Calu3 (cell line): ENCODE results near the gene ZC3H7B. TPM values are rescaled to one million over a fixed set of nuclear protein-coding genes. Genes with fewer than 3 reads are reported as not detected.

Experiments
- BruUV-seq: library from RNA; stranded (reverse); fragments of 400-500 nt; replicated peaks from 2 replicates; lab custom pipeline; 2021; lab: Mats Ljungman, UMichigan
- CTCF ChIA-PET: fragments of 300-600 bp; sonication (Branson Sonifier 250); formaldehyde crosslinking; loops from one replicate; lab custom pipeline; 2022; ENCODE audit warnings: antibody characterized with exemption; lab: Charles Lee
- DNase-seq: peaks from one replicate; pipeline ENCODE4 v3.0.0; 2022
- H3K27ac Mint-ChIP-seq: one replicate; pipeline ENCODE4 v1.8.0; 2022; ENCODE audit warnings: mixed read lengths; ENCODE audit not compliant: unreplicated experiment
- H3K27me3 Mint-ChIP-seq: one replicate; pipeline ENCODE4 v1.8.0; 2022; ENCODE audit warnings: mixed read lengths; ENCODE audit not compliant: unreplicated experiment
- H3K36me3 Mint-ChIP-seq: one replicate; pipeline ENCODE4 v1.8.0; 2022; ENCODE audit warnings: mild to moderate bottlenecking, moderate library complexity, mixed read lengths; ENCODE audit not compliant: insufficient read depth, unreplicated experiment
- H3K4me1 Mint-ChIP-seq: one replicate; pipeline ENCODE4 v1.8.0; 2022; ENCODE audit warnings: mild to moderate bottlenecking, low read depth, mixed read lengths; ENCODE audit not compliant: unreplicated experiment
- H3K4me3 Mint-ChIP-seq: one replicate; pipeline ENCODE4 v1.8.0; 2022; ENCODE audit warnings: mild to moderate bottlenecking, low read depth, moderate library complexity, mixed read lengths; ENCODE audit not compliant: unreplicated experiment
- H3K9me3 Mint-ChIP-seq: one replicate; pipeline ENCODE4 v1.8.0; 2022; ENCODE audit warnings: low read depth, mixed read lengths; ENCODE audit not compliant: unreplicated experiment
- intact Hi-C: fragments of 100-400 bp; cut with micrococcal nuclease; formaldehyde crosslinking; loops from one replicate; pipeline ENCODE4 v1.10.0; 2022; ENCODE audit not compliant: unreplicated experiment
- total RNA-seq: library from RNA; stranded (reverse); gene quantifications from 2 replicates; pipeline ENCODE4 v1.2.3, GENCODE V29; 2022
- TF ChIP-seq, protein P1 (sequence below): fragments of 200-600 bp; IDR thresholded peaks from one replicate; pipeline ENCODE4 v1.8.0; 2022; ENCODE audit warnings: antibody characterized with exemption; ENCODE audit not compliant: unreplicated experiment

ZC3H7B gene
- total RNA-seq, 1 experiment from 2014 or later, result 53.5 TPM

DNA sequence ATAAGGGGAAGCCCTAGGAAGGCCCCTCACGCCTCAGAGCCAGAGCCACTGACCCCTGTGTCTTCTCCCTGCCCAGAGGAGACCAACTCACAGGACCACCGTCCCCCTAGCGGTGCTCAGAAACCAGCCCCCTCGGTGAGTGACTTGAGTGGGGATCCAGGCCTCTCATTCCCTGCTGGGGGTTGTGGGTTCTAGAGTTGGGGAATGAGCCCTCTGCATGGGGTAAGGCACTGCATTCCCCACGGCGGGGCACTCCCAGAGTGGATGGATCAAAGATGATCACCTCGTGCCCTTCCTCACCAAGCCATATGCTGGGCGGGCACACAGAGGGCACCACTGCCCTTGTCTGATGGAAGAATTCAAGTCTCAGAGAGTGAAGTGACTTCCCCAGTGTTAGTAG is 39.7 kb downstream of the ZC3H7B start:
- Mint-ChIP-seq H3K4me1 (peaks cover 9% of the 10 kb centered on the region), H3K36me3 (peaks cover 25% of the 10 kb centered on the region), H3K4me3 (peak overlapping the region; percentile 18), H3K9me3 (no peaks in the 10 kb centered on the region), H3K27ac (no peak overlapping the region), H3K27me3 (no peaks in the 10 kb centered on the region)
- DNase-seq, result no peak
- CTCF ChIA-PET, result no interaction called here
- intact Hi-C loops, result no loop called here
- no TSS peak for BruUV-seq
- TF ChIP-seq, protein P1, sequence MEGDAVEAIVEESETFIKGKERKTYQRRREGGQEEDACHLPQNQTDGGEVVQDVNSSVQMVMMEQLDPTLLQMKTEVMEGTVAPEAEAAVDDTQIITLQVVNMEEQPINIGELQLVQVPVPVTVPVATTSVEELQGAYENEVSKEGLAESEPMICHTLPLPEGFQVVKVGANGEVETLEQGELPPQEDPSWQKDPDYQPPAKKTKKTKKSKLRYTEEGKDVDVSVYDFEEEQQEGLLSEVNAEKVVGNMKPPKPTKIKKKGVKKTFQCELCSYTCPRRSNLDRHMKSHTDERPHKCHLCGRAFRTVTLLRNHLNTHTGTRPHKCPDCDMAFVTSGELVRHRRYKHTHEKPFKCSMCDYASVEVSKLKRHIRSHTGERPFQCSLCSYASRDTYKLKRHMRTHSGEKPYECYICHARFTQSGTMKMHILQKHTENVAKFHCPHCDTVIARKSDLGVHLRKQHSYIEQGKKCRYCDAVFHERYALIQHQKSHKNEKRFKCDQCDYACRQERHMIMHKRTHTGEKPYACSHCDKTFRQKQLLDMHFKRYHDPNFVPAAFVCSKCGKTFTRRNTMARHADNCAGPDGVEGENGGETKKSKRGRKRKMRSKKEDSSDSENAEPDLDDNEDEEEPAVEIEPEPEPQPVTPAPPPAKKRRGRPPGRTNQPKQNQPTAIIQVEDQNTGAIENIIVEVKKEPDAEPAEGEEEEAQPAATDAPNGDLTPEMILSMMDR, result no peak

DNA sequence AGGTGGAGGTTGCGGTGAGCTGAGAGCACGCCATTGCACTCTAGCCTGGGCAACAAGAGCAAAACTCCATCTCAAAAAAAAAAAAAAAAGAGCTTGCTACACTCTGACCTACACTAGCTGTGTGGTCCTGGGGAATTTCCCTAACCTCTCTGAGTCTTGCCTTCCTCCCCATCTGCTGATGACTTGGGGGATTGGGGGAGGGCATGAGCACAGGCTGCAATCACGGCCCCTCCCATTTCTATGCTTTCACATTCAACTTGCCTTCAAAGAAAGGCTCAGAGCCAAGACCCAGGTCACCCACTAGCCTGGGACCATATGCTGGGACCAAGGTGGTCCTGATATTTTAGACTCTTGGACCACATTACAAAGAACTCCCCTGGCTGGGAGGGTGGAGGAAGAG is 40.7 kb downstream of the ZC3H7B start:
- Mint-ChIP-seq H3K4me1 (peaks cover 9% of the 10 kb centered on the region), H3K9me3 (no peaks in the 10 kb centered on the region), H3K4me3 (no peak overlapping the region), H3K27ac (no peak overlapping the region), H3K27me3 (no peaks in the 10 kb centered on the region), H3K36me3 (peaks cover 25% of the 10 kb centered on the region)
- intact Hi-C loops, result no loop called here
- CTCF ChIA-PET, result no interaction called here
- DNase-seq, result no peak
- TF ChIP-seq, protein P1, result no peak
- BruUV-seq, result no TSS peak

DNA sequence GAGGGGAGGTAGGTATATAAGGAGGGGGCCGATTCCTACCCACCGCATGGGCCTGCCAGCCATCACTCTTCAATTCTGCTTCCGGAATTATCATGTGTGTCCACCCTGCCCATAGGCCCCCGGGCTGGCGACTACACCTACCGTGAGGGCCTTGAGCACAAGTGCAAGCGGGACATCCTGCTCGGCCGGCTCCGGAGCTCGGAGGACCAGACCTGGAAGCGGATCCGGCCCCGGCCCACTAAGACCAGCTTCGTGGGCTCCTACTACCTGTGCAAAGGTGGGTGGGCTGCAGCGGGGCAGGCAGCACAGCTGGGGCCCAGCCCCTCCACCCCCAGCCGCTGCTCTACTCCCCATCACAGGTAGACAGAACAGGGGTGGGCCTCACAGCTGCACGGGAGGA is 42.0 kb downstream of the ZC3H7B start:
- no peaks in the 10 kb centered on the region for H3K9me3 Mint-ChIP-seq
- H3K27ac Mint-ChIP-seq, result no peak overlapping the region
- DNase-seq, result no peak
- H3K4me1 Mint-ChIP-seq, result peaks cover 9% of the 10 kb centered on the region
- H3K36me3 Mint-ChIP-seq, result peaks cover 31% of the 10 kb centered on the region
- no peak overlapping the region for H3K4me3 Mint-ChIP-seq
- H3K27me3 Mint-ChIP-seq, result no peaks in the 10 kb centered on the region
- BruUV-seq, result no TSS peak
- intact Hi-C loops, result no loop called here
- CTCF ChIA-PET, result interaction anchor here (0.6 kb wide), 1 partner anchor 37 kb away, joined by 6 read pairs; no protein-coding TSS in a partner anchor
- TF ChIP-seq, protein P1, result no peak

DNA sequence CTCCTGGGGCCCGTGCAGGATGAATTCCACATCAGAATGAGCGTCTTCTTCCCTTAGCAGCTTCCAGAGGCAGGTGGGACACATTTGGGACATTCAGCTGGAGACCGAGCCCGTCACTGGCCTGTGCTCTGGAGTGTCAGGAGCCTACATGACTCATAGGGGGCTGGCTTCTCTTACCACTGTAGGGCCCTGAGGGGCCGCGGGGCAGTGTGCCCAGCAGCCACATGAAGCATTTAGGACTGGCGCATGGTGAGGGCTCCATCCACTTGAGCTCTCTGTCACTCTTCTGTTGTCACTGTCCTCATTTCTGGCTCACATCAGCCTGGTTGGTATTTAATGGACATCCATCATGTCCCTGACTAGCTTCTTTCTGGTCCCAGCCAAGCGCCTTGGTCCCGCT is 42.4 kb downstream of the ZC3H7B start:
- CTCF ChIA-PET, result interaction anchor here (0.6 kb wide), 1 partner anchor 37 kb away, joined by 6 read pairs; no protein-coding TSS in a partner anchor
- H3K9me3 Mint-ChIP-seq, result no peaks in the 10 kb centered on the region
- DNase-seq, result no peak
- H3K36me3 Mint-ChIP-seq, result peaks cover 30% of the 10 kb centered on the region
- TF ChIP-seq, protein P1, result no peak
- no peak overlapping the region for H3K27ac Mint-ChIP-seq
- H3K4me3 Mint-ChIP-seq, result no peak overlapping the region
- BruUV-seq, result no TSS peak
- peaks cover 9% of the 10 kb centered on the region for H3K4me1 Mint-ChIP-seq
- no peaks in the 10 kb centered on the region for H3K27me3 Mint-ChIP-seq
- intact Hi-C loops, result no loop called here
